ENCODE results near the gene STIM1.

DNA sequence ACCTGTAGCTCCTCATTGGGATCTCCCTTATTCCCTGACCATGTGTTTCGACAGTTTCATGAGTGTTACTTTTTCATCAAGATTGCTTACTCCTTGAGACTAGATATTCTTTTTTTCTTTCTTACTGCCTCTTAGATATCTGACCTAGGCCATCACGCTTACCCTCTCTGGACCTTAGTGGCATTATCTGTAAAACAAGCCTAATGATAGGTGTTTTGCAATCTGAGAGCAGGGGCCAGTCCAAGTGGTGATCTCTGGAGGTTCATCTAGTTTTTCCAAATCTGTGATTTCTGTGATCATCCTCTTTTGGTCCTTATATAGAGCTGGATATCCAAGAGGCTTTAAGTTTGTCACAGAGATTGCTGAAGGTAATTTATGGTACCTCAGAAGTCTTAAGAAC lies 34.5 kb downstream of the STIM1 start:
- TF ChIP-seq, protein P1, sequence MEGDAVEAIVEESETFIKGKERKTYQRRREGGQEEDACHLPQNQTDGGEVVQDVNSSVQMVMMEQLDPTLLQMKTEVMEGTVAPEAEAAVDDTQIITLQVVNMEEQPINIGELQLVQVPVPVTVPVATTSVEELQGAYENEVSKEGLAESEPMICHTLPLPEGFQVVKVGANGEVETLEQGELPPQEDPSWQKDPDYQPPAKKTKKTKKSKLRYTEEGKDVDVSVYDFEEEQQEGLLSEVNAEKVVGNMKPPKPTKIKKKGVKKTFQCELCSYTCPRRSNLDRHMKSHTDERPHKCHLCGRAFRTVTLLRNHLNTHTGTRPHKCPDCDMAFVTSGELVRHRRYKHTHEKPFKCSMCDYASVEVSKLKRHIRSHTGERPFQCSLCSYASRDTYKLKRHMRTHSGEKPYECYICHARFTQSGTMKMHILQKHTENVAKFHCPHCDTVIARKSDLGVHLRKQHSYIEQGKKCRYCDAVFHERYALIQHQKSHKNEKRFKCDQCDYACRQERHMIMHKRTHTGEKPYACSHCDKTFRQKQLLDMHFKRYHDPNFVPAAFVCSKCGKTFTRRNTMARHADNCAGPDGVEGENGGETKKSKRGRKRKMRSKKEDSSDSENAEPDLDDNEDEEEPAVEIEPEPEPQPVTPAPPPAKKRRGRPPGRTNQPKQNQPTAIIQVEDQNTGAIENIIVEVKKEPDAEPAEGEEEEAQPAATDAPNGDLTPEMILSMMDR (IDR thresholded peaks at IDR 0.05), result no peak
- no peak for TF ChIP-seq POLR2A (IDR thresholded peaks at IDR 0.05)

All from right lobe of liver (tissue), 4 donors.